Ishikawa (cell line): Measurements from ENCODE around the gene CSTB.

Experiments
- CEBPB ChIP-seq: IDR thresholded peaks from 2 replicates; pipeline ENCODE4 v1.6.1; 2012
- EGR1 ChIP-seq: IDR thresholded peaks from 2 replicates; pipeline ENCODE4 v1.6.1; 2012
- EP300 ChIP-seq: IDR thresholded peaks from 2 replicates; pipeline ENCODE4 v1.6.1; 2012; ENCODE audit warnings: borderline replicate concordance
- FOXM1 ChIP-seq: IDR thresholded peaks from 2 replicates; pipeline ENCODE4 v1.6.1; 2012; ENCODE audit warnings: low read depth, borderline replicate concordance
- RAD21 ChIP-seq: IDR thresholded peaks from 2 replicates; pipeline ENCODE4 v1.6.1; 2012; ENCODE audit warnings: low read depth
- TAF1 ChIP-seq: IDR thresholded peaks from 2 replicates; pipeline ENCODE4 v1.6.1; 2012; ENCODE audit warnings: low read depth, mild to moderate bottlenecking
- TCF12 ChIP-seq: IDR thresholded peaks from 2 replicates; pipeline ENCODE4 v1.6.1; 2012; ENCODE audit warnings: low read depth
- USF1 ChIP-seq: IDR thresholded peaks from 2 replicates; pipeline ENCODE4 v1.6.1; 2012
- YY1 ChIP-seq: IDR thresholded peaks from 2 replicates; pipeline ENCODE4 v1.6.1; 2012; ENCODE audit warnings: low read depth
- TF ChIP-seq, protein P1 (sequence below): IDR thresholded peaks from 2 replicates; pipeline ENCODE4 v1.6.1; 2012; ENCODE audit warnings: low read depth, mild to moderate bottlenecking
- TF ChIP-seq, protein P2 (sequence below): IDR thresholded peaks from 2 replicates; pipeline ENCODE4 v1.6.1; 2012

DNA sequence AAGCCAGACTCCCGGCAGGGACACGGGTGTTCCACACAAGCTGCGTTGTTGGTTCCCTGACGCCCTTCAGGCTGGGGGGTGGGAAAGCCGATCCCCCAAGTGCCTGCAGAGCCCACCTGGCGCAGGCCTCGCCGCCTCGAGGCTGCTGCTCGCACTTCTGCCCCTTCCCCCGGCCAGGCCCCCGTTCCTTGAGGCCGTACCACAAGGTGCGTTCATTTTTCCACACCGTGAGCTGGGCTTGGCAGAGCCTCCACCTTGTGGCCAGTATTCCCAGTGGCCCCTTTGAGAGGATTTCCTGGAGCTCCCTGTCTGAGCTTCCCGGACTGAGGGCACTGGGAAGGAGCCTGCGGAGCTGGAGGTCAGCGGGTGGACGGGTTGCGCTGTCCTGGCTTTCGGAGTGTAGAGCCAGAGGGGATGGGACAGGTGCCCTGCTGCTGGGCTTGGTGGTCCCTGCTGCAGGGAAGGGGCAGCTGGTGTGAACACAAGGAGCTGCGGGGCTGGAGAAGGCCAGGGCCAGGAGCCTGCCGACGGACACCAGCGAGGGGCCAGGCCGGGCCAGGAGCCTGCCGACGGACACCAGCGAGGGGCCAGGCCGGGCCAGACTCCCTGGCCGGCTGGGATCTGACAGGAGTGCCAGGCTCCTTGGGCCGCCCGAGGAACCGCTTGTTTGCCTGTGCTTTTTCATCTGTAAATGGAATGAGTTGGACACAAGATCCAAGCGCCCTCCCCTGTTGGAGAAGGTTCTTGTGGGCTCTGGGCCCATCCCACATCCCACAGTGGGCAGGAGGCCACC, 38.8 kb downstream of the CSTB start:
- TF ChIP-seq CEBPB = no peak
- TF ChIP-seq FOXM1 = no peak
- 0 out of 2 replicates have a peak, but pooled peaks have one; percentile 14 for TF ChIP-seq TAF1
- no peak for TF ChIP-seq EGR1
- no peak for TF ChIP-seq EP300
- TF ChIP-seq, protein P1, sequence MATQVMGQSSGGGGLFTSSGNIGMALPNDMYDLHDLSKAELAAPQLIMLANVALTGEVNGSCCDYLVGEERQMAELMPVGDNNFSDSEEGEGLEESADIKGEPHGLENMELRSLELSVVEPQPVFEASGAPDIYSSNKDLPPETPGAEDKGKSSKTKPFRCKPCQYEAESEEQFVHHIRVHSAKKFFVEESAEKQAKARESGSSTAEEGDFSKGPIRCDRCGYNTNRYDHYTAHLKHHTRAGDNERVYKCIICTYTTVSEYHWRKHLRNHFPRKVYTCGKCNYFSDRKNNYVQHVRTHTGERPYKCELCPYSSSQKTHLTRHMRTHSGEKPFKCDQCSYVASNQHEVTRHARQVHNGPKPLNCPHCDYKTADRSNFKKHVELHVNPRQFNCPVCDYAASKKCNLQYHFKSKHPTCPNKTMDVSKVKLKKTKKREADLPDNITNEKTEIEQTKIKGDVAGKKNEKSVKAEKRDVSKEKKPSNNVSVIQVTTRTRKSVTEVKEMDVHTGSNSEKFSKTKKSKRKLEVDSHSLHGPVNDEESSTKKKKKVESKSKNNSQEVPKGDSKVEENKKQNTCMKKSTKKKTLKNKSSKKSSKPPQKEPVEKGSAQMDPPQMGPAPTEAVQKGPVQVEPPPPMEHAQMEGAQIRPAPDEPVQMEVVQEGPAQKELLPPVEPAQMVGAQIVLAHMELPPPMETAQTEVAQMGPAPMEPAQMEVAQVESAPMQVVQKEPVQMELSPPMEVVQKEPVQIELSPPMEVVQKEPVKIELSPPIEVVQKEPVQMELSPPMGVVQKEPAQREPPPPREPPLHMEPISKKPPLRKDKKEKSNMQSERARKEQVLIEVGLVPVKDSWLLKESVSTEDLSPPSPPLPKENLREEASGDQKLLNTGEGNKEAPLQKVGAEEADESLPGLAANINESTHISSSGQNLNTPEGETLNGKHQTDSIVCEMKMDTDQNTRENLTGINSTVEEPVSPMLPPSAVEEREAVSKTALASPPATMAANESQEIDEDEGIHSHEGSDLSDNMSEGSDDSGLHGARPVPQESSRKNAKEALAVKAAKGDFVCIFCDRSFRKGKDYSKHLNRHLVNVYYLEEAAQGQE = no peak
- no peak for TF ChIP-seq RAD21
- no peak for TF ChIP-seq USF1
- TF ChIP-seq, protein P2, sequence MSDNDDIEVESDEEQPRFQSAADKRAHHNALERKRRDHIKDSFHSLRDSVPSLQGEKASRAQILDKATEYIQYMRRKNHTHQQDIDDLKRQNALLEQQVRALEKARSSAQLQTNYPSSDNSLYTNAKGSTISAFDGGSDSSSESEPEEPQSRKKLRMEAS = no peak
- TF ChIP-seq YY1 = no peak
- TF ChIP-seq TCF12 = no peak
